Amniotic stem cell (primary cell): Measurements from ENCODE around the gene MAP1LC3B2.

ENCODE experiments used
- DNase-seq: peaks from one replicate; lab custom pipeline; 2025; lab: John Stamatoyannopoulos, UW

The MAP1LC3B2 gene

DNA sequence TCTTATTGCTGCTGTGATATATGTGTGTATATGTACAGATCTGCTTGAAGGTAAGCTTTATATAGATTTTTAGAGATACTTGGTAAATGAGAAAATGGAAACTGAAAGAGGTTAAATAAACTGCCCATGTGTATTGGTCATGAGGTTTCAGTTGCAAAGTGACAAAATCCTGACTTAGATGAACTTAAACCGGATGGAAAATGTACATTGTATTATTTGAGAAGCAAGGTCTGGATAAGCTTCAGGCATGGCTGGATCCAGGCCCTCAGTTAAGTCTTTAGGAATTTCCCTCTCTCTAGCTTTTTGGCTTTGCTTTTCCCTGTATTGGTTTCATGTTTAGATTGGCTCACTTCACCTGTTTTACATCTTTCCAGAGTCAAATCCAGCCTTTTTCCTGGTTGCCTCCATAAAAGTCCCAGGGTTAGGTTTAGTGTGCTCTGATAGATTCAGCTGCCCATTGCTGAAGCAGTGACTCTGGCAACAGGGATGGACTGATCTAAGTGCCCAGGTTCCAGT, 21.0 kb upstream of the MAP1LC3B2 start:
- no peak for DNase-seq

GRCh38 chr12:116538682-116539305, 20.4 kb upstream of the MAP1LC3B2 start:
- no peak for DNase-seq

DNA sequence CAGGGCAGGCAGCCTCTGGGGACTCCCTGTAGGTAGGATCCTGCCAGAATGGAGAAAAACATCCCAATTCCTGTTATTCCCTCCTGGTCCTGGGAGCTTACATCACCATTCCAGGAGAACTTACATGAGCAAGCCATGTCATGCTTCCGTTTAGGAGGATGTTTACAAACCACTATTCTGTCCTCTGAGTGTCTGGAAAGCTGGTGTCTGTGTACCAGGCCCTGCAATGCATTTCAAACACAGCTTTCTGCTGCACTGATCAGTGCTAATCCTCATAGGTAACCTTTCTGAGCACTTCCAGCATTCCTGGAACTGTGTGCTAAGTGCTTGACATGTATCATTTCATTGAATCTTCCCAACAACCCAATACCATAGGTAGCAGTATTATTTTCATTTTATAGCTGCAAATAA, 19.8 kb upstream of the MAP1LC3B2 start:
- no peak for DNase-seq

DNA sequence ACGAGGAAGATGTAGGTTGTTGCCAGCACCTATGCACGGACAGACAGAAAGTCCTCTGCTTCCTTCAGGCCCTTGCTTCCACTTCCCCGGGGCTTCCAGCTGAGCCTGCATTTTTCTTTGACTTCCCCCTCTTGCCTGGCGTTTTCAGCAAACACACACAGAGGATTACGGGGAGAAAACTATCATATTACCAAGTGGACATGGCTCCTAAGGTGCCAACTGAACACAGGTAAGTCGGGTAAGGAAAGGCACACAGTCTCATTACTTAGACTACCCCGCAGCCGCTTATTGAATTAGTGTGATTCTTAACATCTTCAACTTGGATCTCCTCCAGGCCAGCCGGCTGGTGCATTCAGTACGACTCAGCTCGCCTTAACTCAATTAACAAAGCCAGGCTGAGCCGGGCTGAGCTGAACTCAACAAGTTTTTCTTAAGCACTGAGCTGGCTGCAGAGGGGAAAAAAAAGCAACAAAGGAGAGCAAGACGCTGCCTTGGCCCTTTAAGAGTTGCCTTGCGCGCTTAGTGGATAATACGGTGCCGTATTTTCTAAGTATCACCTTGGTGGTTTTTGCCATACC, 19.2 kb upstream of the MAP1LC3B2 start:
- peak; percentile 24 for DNase-seq

DNA sequence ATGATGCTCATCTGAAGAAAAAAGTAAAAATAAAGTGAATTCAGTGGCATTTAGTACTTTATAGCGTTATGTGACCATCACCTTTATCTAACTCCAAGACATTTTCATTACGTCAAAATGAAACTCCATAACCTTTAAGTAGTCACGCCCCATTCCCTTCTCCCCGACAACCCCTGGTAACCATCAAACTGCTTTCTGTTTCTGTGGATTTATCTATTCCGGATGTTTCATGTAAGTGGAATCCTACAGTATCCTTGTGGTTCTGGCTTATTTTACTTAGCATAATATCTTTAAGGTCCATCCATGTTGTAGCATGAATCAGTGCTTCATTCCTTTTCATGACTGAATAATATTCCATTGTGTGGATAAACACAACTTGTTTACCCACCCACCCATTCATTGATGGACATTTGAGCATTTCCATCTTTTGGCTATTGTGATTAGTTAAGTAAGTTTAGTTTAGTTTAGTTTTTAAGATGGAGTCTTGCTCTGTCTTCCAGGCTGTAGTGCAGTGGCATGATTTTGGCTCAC, 18.5 kb upstream of the MAP1LC3B2 start:
- no peak for DNase-seq

GRCh38 chr12:116541547-116542344, 17.4 kb upstream of the MAP1LC3B2 start:
- DNase-seq = no peak

DNA sequence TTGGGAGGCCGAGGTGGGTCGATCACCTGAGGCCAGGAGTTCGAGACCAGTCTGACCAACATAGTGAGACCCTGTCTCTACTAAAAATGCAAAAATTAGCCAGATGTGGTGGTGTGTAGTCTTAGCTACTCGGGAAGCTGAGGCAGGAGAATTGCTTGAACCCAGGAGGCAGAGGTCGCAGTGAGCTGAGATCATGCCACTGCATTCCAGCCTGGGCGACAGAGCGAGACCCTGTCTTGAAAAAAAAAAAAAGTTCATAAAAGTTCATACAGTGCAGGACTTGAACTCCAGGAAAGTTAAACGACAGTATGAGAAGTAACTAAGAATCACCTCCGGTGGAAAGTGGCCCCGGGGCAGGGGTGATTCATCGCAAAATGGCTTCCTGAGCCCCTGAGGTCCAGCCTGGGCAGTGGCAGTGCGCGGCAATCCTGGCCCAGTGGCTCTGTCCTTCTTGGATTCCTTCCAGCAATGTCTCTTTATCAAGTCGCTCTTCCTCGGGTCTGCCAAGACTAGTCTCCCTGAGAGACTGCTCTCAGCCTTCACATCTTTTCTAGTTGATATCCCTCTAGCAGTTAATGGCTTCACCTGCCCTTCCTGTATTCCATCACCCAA, 16.7 kb upstream of the MAP1LC3B2 start:
- DNase-seq = no peak

GRCh38 chr12:116544656-116545055, 14.5 kb upstream of the MAP1LC3B2 start:
- DNase-seq = no peak

DNA sequence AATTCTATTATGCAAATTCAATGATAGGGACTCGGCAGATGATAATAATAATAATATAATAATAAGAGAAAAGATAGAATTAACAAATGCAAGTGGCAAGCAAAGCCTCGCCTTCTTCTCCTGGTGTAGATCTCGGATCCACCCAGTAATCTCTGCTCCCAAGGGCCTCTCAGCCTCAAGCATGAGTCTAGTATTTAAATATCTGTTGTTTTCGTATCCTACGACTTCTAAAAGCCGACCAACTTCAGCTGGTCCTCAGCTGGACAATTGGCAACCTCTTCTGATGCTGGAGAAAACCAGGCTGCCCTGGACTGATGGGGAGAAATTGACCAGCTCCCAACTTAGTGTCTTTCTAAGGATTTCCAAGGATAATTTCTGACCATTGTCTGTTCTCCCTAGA, 14.0 kb upstream of the MAP1LC3B2 start:
- no peak for DNase-seq

GRCh38 chr12:116545936-116546335, 13.2 kb upstream of the MAP1LC3B2 start:
- no peak for DNase-seq

DNA sequence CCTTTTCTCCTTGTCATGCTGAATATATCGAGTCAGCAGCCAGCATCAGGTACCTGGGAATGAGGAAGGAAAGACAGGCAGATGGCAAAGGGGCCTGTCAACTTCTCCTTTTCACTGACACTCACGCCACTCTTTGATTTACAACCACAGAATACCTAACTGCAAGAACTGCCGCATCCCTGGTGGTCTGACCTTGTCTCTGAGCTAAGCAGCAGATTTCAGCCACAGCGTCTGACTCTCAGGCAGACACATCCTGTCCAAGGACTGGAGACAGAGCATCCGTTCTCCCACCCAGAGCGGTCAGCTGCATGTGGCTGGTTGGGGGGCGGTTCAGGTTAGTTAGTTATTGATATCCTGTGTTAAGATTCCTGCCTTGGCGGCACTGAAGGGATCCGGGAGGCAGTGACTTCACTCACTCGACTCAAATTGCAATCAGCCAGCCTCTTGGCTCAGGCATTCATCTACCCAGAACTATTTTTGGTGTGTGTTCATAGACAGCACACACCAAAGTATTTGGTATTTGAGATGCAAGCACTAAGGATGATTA, 11.2 kb upstream of the MAP1LC3B2 start:
- DNase-seq = no peak

DNA sequence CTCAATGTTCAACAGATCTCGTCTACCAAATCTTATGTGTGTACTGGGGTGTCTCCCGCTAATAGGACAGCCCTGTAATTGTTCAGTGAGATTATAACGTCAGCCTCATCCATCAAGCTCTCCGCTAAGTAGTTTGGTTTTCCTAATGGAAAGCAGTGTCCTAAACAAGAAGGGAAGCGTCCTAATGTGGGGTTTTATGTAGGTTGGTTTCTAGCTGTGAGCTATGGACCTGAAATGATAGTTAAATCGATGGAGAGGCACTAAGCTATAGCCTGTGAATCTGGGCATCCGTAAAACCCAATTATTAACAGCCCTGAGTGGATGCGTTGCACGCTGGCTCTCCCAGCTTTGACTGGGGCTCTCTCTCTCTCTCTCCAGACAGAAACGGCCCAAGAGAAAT, 9.2 kb upstream of the MAP1LC3B2 start:
- no peak for DNase-seq

DNA sequence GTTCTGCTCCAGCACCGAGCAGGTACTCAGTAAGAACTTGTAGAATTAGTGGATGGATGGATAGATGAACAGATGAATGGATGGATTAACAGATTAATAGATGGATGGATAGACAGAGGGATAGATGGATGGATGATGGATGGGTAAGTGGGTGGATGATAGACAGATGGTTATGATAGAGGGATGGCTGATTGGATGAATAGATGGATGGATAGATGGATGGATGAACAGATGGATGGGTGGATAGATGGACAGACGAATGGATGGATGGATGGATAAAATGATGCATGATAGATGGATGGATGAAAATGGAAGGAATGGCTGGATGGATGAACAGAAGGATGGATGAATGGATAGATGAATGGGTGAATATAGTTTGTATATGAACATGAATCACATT, 8.0 kb upstream of the MAP1LC3B2 start:
- DNase-seq = no peak

- no peak for DNase-seq
These were observed 7.6 kb upstream of the MAP1LC3B2 start for GRCh38 chr12:116551619-116551951.

GRCh38 chr12:116551952-116552772, 7.0 kb upstream of the MAP1LC3B2 start:
- no peak for DNase-seq

DNA sequence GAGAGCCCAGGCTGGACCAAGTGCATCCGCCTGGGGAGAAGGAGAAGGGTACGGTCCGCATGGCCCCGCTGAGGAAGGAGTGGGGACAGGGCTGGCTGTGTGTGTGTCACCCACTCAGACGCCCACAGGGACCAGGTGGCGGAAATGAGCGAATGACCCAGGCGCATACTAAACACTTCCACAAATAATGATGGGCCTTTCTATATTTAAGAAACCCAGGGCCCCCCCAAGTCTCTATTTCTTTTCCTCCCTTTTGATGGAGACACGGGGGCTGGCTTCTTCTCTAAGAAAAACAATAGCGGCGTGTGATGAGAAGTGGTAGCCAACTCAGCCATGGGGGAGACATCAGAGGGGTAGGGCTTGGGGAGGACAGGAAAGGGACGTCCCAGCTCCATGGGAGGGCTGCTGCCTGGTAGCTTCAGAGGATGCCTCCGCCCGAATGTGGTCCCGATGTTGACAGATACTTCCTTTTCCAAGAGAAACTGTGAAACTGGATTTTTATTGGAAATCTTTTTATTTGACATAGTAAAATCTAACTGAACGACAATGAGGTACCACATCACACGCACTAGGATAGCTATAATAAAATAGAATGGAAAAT, 6.3 kb upstream of the MAP1LC3B2 start:
- no peak for DNase-seq

- no peak for DNase-seq
These were observed 2.7 kb upstream of the MAP1LC3B2 start for GRCh38 chr12:116556356-116556952.

DNA sequence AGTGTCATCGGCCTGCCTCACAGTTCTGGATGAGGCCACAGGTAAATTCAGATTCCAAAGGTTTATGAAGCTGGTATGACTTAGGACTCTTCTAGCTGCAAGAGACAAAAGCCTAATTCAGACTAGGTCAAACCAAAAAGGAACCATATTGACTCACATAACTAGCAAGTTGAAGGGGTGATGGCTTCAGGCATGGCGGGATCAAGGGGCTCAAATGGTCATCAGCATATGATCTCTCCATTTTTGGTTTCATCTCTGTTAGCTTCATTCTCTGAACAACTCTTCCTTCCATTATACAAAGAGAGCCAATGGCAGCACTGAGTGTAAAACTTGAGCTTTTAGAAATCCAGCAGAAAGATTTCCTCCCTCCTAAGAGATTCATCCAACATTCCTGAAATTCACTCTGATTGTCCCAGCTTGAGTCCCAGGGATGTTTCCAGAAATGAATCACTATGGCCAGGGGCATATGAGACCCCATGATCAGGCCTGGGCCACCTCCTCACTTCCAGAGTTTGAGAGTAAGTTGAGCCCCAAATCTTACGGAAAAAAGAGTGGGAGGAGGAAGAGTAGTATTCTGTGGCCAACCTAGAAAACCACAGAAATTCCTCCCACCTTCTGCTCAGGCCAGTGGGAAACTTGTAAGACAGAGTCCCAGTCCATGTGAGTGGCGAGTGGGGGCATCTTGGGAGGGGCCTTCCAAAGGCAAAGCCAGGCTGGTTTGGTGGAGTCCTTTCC, 2.0 kb upstream of the MAP1LC3B2 start:
- no peak for DNase-seq

- no peak for DNase-seq
These were observed 660 bp upstream of the MAP1LC3B2 start for GRCh38 chr12:116558280-116559161.
